ENCODE results near the gene P2RX5. TPM values are rescaled to one million over a fixed set of nuclear protein-coding genes. Genes with fewer than 3 reads are reported as not detected.

P2RX5 gene
- total RNA-seq, 2 donors from 2014 or later = 6.3 TPM; not detected in 1

DNA sequence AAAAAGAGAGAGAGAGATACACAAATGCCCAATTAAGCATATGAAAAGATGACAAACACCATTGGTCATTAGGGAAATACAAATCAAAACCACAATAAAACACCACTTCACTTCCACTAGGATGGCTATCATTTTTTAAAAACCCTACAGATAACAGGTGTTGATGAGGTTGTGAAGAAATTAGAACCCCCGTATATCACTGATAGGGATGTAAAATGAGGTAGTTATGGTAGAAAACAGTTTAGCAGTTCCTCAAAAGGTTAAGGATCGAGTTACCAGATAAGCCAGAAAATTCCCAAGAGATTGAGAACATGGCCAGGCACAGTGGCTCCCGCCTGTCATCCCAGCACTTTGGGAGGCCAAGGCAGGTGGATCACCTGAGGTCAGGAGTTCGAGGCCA is 2.8 kb downstream of the P2RX5 start:
- Histone ChIP-seq H3K4me1 (replicated peaks) (no peaks in the 10 kb centered on the region), H3K27me3 (replicated peaks; ENCODE audit: insufficient read depth) (peaks cover 15% of the 10 kb centered on the region), H3K27ac (no peak overlapping the region), H3K9me3 (no peaks in the 10 kb centered on the region), H3K36me3 (no peaks in the 10 kb centered on the region), H3K4me3 (no peak overlapping the region)
- TF ChIP-seq POLR2AphosphoS5 (IDR thresholded peaks at IDR 0.05) = no peak
- TF ChIP-seq, protein P1, sequence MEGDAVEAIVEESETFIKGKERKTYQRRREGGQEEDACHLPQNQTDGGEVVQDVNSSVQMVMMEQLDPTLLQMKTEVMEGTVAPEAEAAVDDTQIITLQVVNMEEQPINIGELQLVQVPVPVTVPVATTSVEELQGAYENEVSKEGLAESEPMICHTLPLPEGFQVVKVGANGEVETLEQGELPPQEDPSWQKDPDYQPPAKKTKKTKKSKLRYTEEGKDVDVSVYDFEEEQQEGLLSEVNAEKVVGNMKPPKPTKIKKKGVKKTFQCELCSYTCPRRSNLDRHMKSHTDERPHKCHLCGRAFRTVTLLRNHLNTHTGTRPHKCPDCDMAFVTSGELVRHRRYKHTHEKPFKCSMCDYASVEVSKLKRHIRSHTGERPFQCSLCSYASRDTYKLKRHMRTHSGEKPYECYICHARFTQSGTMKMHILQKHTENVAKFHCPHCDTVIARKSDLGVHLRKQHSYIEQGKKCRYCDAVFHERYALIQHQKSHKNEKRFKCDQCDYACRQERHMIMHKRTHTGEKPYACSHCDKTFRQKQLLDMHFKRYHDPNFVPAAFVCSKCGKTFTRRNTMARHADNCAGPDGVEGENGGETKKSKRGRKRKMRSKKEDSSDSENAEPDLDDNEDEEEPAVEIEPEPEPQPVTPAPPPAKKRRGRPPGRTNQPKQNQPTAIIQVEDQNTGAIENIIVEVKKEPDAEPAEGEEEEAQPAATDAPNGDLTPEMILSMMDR (IDR thresholded peaks at IDR 0.05) = no peak
- TF ChIP-seq POLR2A (IDR thresholded peaks at IDR 0.05) = no peak
- WGBS = 70% methylated on average over 4 of the region's 4 CpGs
- no peak for DNase-seq (ENCODE audit: low spot score)
- intact Hi-C loops (cut with DNase I) = no loop called here

DNA sequence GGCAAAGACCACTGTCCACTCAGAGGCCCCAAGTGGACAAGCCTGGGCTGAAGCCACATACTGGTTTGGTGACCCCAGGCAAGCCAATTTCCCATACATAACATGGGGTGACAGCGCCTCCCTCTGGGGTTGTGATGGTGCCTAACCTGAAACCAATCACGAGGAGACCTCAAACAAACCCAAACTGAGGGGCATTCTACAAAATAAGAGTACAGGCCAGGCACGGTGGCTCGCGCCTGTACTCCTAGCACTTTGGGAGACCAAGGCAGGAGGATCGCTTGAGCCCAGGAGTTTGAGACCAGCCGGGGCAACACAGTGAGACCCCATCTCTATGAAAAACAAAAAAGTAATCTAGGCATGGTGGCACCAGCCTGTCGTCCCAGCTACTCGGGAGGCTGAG is 3.6 kb downstream of the P2RX5 start:
- DNase-seq (ENCODE audit: low spot score) = no peak
- 81% methylated on average over 9 of the region's 9 CpGs for WGBS
- Histone ChIP-seq H3K4me1 (replicated peaks) (no peaks in the 10 kb centered on the region), H3K27me3 (replicated peaks; ENCODE audit: insufficient read depth) (peaks cover 15% of the 10 kb centered on the region), H3K36me3 (no peaks in the 10 kb centered on the region), H3K4me3 (no peak overlapping the region), H3K27ac (no peak overlapping the region), H3K9me3 (no peaks in the 10 kb centered on the region)
- intact Hi-C loops (cut with DNase I) = no loop called here
- TF ChIP-seq, protein P1 (IDR thresholded peaks at IDR 0.05) = no peak
- TF ChIP-seq POLR2A (IDR thresholded peaks at IDR 0.05) (no peak), POLR2AphosphoS5 (IDR thresholded peaks at IDR 0.05) (no peak)

DNA sequence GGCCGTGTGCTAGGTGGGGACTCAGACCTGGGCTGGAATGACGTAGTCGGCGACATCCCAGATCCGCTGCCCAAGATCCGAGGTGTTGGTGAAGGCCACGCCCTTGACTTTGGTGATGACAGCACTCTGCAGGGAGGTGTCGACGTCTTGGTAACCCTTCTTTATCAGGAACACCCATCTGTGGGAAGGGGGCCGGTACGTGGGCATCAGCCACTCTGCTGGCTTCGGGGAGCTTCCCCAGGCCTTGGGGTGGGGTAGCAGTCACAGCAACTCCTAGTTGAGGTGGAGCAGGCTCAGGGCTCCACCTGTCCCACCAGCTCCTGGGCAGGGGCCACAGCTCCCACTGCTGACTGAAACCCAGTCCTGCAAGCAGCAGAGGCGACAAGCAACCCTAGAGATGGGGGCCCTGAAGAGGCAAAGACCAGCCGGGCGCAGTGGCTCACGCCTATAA is 4.3 kb downstream of the P2RX5 start:
- no peaks in the 10 kb centered on the region for H3K4me1 ChIP-seq (replicated peaks)
- TF ChIP-seq, protein P1 (IDR thresholded peaks at IDR 0.05) = no peak
- no peak for TF ChIP-seq POLR2A (IDR thresholded peaks at IDR 0.05)
- no peak for TF ChIP-seq POLR2AphosphoS5 (IDR thresholded peaks at IDR 0.05)
- H3K27me3 ChIP-seq (replicated peaks; ENCODE audit: insufficient read depth) = peaks cover 14% of the 10 kb centered on the region
- no peak overlapping the region for H3K4me3 ChIP-seq
- no peak overlapping the region for H3K27ac ChIP-seq
- H3K9me3 ChIP-seq = no peaks in the 10 kb centered on the region
- intact Hi-C loops (cut with DNase I) = no loop called here
- H3K36me3 ChIP-seq = no peaks in the 10 kb centered on the region
- 69% methylated on average over 15 of the region's 16 CpGs for WGBS
- DNase-seq (ENCODE audit: low spot score) = no peak

DNA sequence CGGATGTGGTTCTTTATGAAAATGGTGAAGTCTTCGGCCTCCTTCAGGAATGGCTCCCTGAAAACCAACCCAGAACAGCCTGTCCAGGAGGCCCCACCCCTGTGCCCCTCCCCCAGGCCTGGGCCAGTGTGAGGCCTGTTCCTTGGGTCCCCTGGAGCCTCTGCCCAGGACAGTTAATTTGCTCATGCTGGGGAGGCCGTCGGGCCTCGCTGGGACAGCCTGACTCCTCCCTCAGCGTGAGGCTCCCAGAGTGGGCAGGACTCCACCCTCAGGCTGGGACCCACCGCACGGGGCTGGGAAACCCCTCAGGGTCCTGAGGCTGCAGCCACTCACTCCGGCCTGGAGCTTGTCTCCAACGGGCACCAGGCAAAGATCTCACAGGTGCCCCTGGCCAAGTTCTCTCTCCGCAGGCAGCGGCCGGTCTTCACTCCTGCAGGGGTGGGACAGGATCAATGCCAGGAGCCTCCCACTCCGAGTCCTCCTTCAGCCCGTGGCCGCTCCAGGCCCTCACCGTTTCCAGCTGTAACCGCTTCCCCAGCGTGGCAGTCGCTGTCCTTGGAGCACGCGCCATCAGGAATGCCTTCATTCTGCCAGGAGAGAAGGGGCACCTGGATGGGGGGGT is 5.8 kb downstream of the P2RX5 start:
- no peak for DNase-seq (ENCODE audit: low spot score)
- Histone ChIP-seq H3K9me3 (no peaks in the 10 kb centered on the region), H3K4me1 (replicated peaks) (no peaks in the 10 kb centered on the region), H3K27me3 (replicated peaks; ENCODE audit: insufficient read depth) (peaks cover 9% of the 10 kb centered on the region), H3K36me3 (no peaks in the 10 kb centered on the region), H3K27ac (no peak overlapping the region), H3K4me3 (no peak overlapping the region)
- intact Hi-C loops (cut with DNase I) = no loop called here
- WGBS = 54% methylated on average over 19 of the region's 22 CpGs
- TF ChIP-seq POLR2A (IDR thresholded peaks at IDR 0.05) = no peak
- no peak for TF ChIP-seq POLR2AphosphoS5 (IDR thresholded peaks at IDR 0.05)
- TF ChIP-seq, protein P1 (IDR thresholded peaks at IDR 0.05) = no peak

Data from prostate gland (tissue), 2 donors.